GM12872 (cell line): ENCODE measurements around the gene CALB2.

Experiments used
- TF ChIP-seq, protein P1 (sequence below): IDR thresholded peaks from 3 replicates; pipeline ENCODE4 v1.5.1; 2011; ENCODE audit warnings: low read depth, mild to moderate bottlenecking, low read length, moderate library complexity; ENCODE audit not compliant: insufficient read depth

Gene CALB2

DNA sequence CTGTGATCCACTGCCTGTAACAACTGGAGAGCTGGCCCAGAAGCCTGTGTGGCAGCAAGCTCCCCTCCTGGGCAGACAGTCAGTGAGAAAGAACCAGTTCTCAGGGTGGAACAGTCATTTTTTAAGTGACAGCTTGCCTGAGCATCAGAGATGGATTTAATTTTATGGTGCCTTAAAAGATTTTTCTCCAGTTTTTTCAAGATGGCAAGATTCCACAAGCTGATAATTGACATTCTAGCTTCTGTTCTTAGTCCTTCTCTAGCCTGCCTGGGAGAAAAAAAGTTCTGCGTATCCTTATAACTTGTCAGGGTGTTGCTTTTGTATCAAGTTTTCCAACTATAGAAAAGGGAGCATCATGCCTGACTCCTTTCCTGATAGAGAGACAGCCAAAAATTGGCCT, 21.2 kb downstream of the CALB2 start:
- TF ChIP-seq, protein P1, sequence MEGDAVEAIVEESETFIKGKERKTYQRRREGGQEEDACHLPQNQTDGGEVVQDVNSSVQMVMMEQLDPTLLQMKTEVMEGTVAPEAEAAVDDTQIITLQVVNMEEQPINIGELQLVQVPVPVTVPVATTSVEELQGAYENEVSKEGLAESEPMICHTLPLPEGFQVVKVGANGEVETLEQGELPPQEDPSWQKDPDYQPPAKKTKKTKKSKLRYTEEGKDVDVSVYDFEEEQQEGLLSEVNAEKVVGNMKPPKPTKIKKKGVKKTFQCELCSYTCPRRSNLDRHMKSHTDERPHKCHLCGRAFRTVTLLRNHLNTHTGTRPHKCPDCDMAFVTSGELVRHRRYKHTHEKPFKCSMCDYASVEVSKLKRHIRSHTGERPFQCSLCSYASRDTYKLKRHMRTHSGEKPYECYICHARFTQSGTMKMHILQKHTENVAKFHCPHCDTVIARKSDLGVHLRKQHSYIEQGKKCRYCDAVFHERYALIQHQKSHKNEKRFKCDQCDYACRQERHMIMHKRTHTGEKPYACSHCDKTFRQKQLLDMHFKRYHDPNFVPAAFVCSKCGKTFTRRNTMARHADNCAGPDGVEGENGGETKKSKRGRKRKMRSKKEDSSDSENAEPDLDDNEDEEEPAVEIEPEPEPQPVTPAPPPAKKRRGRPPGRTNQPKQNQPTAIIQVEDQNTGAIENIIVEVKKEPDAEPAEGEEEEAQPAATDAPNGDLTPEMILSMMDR: no peak

DNA sequence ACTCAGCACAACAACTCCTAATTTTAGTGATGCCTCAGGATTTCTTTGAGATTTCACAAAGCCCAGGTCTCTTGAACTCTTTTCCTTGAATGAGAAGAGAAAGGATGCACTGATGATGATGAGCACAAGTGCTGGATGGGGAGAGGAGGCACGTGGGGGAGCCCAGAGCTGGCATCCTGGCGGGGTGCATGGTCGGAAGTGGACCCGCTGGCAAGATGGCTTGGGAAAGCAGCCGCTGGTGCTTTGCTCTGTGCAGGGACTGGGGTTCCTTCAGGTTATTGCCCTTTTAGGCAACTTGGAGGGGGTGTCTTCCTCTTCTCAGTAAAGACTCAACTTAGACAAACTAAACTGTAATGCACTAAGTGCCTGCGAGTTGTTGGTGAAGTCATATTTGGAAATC, 22.3 kb downstream of the CALB2 start:
- TF ChIP-seq, protein P1: no peak

DNA sequence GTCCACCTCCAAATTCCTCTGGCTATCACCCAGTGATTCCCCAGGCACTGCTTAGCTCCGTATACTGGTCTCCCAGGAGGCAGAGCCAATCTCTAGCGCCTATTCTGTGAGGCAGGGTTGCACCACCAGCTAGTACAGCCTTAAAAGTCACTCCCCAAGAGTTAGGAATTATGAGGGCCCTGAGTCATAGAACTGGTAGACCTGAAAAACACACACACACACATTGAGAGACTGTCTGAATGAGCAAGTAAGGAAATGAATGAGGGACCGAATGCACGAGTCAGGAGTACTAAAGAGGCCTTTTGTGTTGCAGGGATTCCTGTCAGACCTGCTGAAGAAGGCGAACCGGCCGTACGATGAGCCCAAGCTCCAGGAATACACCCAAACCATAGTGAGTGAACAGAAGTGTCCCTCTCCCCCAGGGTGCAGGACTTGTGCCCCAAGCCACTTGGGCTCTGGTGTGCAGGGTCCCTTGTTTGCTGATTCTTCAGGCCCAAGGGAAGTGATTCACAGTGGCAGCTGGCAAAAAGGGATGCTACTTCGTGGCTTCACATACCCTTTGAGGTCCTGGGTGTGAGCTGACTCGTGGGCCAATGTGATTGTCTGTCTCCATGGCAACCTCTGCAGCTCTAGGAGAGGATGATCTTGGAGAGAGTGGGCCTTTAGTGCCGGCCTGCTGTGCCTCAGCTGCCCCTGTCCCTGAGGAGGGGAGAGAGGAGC, 24.7 kb downstream of the CALB2 start:
- TF ChIP-seq, protein P1: no peak

DNA sequence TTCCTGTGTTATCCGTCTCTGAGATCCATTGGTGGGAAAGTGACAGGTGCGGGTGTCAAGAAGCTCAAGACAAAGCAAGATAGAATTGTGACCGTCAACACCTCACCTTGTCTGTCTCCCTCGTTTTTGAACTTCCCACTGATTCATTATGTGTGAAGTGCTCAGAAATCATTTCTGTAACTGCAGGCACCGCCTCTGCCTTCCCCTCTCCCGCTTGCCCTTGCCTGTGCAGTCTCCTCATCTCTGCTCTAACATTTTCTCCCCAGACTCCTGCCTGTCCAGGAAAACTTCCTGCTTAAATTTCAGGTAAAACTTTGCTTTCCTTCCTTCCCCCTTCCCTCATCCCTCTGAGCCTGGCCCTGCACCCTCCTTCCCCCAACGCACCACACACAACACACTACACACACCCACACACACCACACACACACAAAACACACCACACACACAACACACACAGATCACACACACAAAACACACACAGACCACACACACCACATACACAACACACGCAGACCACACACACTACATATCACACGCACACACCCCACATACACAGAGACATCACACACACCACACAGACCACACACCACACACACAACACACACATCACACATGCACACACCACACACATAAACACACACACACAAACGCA, 25.7 kb downstream of the CALB2 start:
- TF ChIP-seq, protein P1: no peak

DNA sequence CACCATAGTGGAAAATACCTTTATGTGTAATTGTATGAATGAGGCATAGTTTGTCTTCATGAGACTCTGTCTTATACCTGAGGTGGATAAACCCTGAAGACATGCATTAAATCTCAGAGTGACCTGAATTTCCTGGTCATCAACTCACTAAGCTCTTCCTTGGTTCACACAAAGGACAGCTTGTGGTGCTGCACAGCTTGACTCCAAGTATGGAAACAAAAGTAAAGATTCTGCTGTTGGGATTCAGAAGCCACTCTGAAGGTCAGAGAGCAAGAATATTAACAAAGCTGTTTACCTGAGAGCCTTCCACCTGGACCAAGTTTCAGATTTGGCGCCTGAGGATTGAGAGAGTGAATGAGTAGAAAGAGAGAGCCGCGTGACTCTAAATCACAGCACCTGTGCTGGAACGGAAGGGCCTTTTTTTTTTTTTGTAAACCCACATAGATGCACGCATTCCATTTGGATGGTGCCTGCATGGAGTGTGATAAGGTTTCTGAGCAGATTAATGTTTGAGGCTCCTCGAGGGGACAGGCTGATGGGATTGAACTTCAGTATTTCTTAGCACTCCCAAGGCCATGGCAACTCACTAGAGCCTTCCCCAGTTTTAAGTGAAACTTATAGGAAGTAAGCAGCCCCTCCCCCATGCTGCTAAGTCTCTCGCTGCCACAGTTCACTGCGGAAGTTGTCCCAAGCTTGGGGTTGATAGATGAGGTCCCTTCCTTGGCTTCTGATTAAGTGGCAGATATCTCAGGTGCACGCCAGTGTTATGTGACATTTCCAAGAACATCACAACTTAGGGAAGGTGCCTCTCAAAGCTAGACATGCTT, 28.7 kb downstream of the CALB2 start:
- TF ChIP-seq, protein P1: no peak

DNA sequence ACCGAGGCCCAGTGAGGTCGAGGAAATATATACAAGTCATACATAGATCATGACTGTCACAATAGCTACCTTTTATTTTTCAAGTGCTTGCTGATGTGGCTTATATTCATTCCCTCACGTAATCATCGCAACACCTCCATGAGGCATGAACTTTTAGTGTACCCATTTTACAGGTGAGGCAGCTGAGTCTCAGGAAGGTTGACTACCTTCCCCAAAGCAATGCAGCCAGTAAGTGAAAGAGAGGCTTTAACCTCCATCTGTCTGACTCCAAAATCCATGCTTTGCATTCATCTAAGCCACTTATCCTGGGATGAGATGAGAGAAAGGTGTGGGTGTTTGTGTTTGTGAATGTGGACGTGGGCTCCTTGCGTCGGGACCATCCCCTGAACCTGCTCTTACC, 30.8 kb downstream of the CALB2 start:
- TF ChIP-seq, protein P1: no peak

DNA sequence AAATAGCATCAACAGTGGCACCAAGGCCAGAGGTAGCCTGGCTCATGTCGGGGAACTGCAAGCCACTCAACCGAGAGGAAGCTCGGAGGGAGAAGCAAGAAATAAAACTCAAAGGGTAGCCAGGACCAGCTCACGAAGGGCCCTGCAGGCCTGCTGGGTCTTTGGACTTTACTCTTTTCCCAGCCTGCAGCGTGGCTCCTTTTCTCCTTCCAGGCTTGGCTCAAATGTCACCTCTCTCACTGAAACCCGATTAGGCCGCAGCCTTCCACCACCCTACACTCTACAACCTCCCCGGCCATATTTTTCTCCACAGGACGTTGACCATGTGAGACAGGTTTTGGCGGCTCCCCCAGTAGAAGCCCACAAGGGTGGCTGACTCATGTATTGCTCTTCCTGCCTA, 38.1 kb downstream of the CALB2 start:
- TF ChIP-seq, protein P1: no peak
